Aorta (tissue), 5 donors: ENCODE measurements around the gene CHST12. TPM values are rescaled to one million over a fixed set of nuclear protein-coding genes. Genes with fewer than 3 reads are reported as not detected.
"Not testable (repeated sequence)": the region's sequence is repeated elsewhere in the genome, so short reads cannot be mapped to it uniquely, and the experiment has no call there.

Experiments used
- ATAC-seq: fragments of 200-7000 bp; cut with Tn5 transposase; one replicate; pipeline ENCODE4 v1.9.1; 2022; ENCODE audit warnings: moderate library complexity; ENCODE audit not compliant: low FRiP score
- DNase-seq, 2 donors: peaks; one replicate each; pipeline ENCODE4 v3.0.0-alpha.2; 2020
- H3K27ac ChIP-seq, 2 donors: one replicate each; pipeline ENCODE4 v1.5.1; 2013; ENCODE audit warnings: low read length in 2 of 2, mild to moderate bottlenecking in 2 of 2, moderate library complexity in 2 of 2, control low read depth in 1 of 2, inconsistent platforms in 1 of 2, low read depth in 1 of 2
- H3K27me3 ChIP-seq, 2 donors: one replicate each; pipeline ENCODE4 v1.6.1; 2013; ENCODE audit warnings: control low read depth in 1 of 2, low read length in 1 of 2, mild to moderate bottlenecking in 1 of 2, moderate library complexity in 1 of 2; ENCODE audit not compliant: insufficient read depth in 2 of 2, control insufficient read depth in 1 of 2
- H3K36me3 ChIP-seq, 2 donors: one replicate each; pipeline ENCODE4 v1.6.1; 2013; ENCODE audit warnings: control low read depth in 1 of 2, low read length in 1 of 2, mild to moderate bottlenecking in 1 of 2; ENCODE audit not compliant: insufficient read depth in 2 of 2, control insufficient read depth in 1 of 2
- H3K4me1 ChIP-seq, 2 donors: one replicate each; pipeline ENCODE4 v1.6.1; 2013; ENCODE audit warnings: low read length in 2 of 2, control low read depth in 1 of 2, mild to moderate bottlenecking in 1 of 2, moderate library complexity in 1 of 2; ENCODE audit not compliant: insufficient read depth in 2 of 2, control insufficient read depth in 1 of 2
- H3K4me3 ChIP-seq, 2 donors: one replicate each; pipeline ENCODE4 v1.5.1; 2013; ENCODE audit warnings: low read length in 2 of 2, control low read depth in 1 of 2, mild to moderate bottlenecking in 1 of 2
- H3K9me3 ChIP-seq: one replicate; pipeline ENCODE4 v1.6.1; 2013; ENCODE audit warnings: mild to moderate bottlenecking, low read length; ENCODE audit not compliant: control insufficient read depth
- WGBS, 2 donors: extraction: QIAGEN DNeasy Blood & Tissue Kit; methylation state at CpG; one replicate each; pipeline ENCODE4 v1.1.7; 2013; 5-methylcytosine and 5-hydroxymethylcytosine counted together
- intact Hi-C, 2 donors: fragments of 100-400 bp; cut with DNase I; formaldehyde crosslinking; loops; one replicate each; pipeline versions ENCODE4 v1.14.2 to v1.15.0; 2022
- polyA plus RNA-seq, 2 donors: library from polyadenylated mRNA; stranded (reverse); fragments of 200-250 nt; gene quantifications; one replicate each; pipeline ENCODE4 v1.2.3, GENCODE V29; 2013
- total RNA-seq, 2 donors: library from RNA; stranded (reverse); fragmentation: NEBNext Ultra II Directional; extraction: Animal tissue kit (Norgen Biotek cat#: 25700); gene quantifications; one replicate each; pipeline ENCODE4 v1.2.1, GENCODE V29; 2021
- donor health status: healthy with polysubstance abuse.
- donor health status: Bipolar disorder and iron deficiency.
- donor health status: DM: no; HTN: no; CAD: no.
- donor health status: DM: no; HTN: no; CAD: no.
- donor health status: DM: yes; HTN: yes; CAD: no.

The CHST12 gene
- total and polyA plus RNA-seq, 4 donors: 2.9 to 31.8 (median 17.8) TPM

DNA sequence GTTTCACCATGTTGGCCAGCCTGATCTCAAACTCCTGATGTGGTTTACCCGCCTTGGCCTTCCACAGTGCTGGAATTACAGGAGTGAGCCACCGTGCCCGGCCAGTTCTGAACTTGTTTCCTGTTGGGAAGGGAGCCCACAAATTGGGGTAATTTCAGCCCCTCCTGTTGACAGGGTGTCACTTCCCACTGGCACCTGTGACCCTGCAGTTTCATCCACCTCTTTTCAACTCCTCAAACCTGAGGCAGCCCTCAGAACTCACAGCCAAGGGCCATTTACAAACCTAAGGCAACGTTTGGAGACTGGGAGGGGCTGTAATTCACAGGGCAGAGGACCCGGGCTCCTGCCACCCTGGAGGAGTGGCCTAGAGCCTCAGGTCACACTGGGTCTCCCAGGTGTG, 22.2 kb upstream of the CHST12 start:
- Histone ChIP-seq H3K27ac (no peak overlapping the region), H3K4me3 (no peak overlapping the region), H3K36me3 (peaks cover 2 to 5% of the 10 kb centered on the region in 2 donors), H3K27me3 (no peaks in the 10 kb centered on the region), H3K9me3 (no peaks in the 10 kb centered on the region), H3K4me1 (no peaks in the 10 kb centered on the region)
- DNase-seq (no peak), ATAC-seq (no peak)
- intact Hi-C loops: no loop called here
- WGBS, 2 donors: 39 to 42% methylated on average over 5 of the region's 5 CpGs

DNA sequence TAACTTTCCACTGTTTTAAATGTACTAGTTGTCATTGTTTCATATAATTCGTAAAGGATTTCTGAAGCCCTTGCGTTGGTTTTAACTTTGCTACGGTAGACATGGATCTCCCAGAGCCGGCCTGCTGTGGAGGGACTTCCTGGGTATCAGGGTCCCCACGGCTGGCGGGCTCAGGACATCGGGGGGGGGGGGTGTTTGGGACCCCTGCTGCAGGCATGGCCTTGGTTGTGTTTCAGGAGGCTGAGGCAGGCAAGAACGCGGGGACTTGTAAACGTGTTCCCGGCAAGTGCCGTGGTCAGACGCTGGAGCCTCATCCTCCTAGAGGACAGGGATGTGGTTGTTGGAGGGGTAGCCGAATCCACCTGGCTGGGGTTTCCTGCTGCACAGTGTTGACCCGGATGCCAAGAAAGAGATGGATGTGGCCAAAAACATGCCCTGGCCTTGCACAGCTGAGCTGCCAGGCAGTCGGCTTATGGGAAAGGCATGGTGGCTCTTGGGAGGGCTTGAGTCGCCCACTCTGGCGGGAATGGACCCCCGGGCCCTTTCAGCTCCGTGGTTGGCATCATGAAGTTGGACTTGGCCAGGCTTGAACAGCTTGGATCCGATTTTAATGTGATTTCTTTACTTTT, 21.4 kb upstream of the CHST12 start:
- Histone ChIP-seq H3K4me1 (no peaks in the 10 kb centered on the region), H3K27me3 (no peaks in the 10 kb centered on the region), H3K36me3 (peaks cover 0 to 2% of the 10 kb centered on the region in 2 donors), H3K9me3 (no peaks in the 10 kb centered on the region), H3K27ac (no peak overlapping the region), H3K4me3 (no peak overlapping the region)
- intact Hi-C loops: no loop called here
- ATAC-seq: no peak
- no peak for DNase-seq
- 75 to 82% methylated on average over 21 of the region's 21 CpGs for WGBS, 2 donors

GRCh38 chr7:2383543-2384274, 19.7 kb upstream of the CHST12 start:
- no peaks in the 10 kb centered on the region for H3K4me1 ChIP-seq
- no peaks in the 10 kb centered on the region for H3K27me3 ChIP-seq
- DNase-seq (no peak), ATAC-seq (no peak)
- H3K9me3 ChIP-seq: no peaks in the 10 kb centered on the region
- 83 to 85% methylated on average over 29 of the region's 29 CpGs for WGBS, 2 donors
- H3K27ac ChIP-seq: no peak overlapping the region
- intact Hi-C loops: no loop called here
- H3K36me3 ChIP-seq: peaks cover 0 to 2% of the 10 kb centered on the region in 2 donors
- H3K4me3 ChIP-seq: no peak overlapping the region

DNA sequence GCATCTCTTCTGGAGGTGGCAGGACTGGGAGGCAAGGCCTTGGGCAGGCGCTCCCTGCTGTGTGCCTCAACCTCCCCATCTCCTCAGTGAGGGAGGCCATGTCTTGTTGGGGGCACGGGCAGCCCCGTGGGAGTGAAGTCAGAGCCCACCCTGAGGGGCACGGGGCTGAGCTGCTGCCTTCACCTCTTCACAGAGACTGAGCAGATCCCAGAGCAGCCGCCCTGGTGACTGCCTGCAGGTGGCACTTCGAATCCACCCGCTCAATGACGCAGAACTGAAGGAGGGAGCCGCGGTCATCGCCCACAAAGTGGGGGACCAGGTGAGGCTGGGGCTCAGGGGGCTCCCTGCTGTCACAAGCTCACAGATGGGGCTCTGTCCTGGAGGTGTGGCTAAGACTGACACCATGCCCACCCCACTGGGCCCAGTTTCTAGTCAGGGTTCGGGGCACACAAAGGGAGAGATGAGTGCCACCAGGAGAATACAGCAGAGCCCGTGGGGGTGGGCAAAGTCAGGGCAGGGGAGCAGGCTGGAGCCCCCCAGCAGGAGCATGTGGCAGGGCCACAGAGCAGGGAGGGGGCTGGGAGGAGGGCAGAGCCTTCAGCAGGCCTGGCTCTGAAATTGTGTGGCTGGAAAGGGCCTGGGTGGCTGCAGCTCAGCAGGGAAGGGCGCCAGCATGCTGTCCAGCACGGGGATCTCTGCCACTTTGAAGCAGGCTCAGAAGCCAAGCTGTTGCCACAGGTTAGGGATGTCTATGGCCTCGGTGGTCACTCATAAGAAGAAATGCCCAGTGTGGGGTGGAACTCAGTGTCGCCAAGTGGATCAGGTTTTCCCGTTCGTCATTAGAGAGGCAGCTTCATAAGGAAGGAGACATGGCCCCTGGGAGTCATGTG, 18.8 kb upstream of the CHST12 start:
- Histone ChIP-seq H3K4me1 (no peaks in the 10 kb centered on the region), H3K9me3 (no peaks in the 10 kb centered on the region), H3K27me3 (no peaks in the 10 kb centered on the region), H3K4me3 (no peak overlapping the region), H3K36me3 (peaks cover 0 to 2% of the 10 kb centered on the region in 2 donors), H3K27ac (no peak overlapping the region)
- ATAC-seq: no peak
- intact Hi-C loops: no loop called here
- no peak for DNase-seq
- WGBS, 2 donors: 80 to 82% methylated on average over 19 of the region's 19 CpGs

DNA sequence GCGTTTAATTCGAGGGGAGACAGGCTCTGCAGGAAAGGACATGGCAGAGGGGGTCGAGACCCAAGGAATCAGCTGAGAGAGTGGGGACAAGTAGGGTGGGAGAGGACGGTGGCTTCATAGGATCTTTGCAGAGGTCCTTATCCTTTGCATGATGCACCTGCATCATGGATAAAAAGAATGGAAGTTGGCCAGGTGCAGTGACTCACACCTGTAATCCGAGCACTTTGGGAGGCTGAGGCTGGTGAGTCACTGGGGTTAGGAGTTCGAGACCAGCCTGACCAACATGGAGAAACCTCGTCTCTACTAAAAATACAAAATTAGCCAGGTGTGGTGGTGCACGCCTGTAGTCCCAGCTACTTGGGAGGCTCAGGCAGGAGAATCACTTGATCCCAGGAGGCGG, 17.3 kb upstream of the CHST12 start:
- intact Hi-C loops, H3K4me1 ChIP-seq, DNase-seq, H3K27me3 ChIP-seq, H3K27ac ChIP-seq, H3K9me3 ChIP-seq, H3K36me3 ChIP-seq, H3K4me3 ChIP-seq, ATAC-seq: not testable (repeated sequence)
- 94 to 95% methylated on average over 9 of the region's 9 CpGs for WGBS, 2 donors

DNA sequence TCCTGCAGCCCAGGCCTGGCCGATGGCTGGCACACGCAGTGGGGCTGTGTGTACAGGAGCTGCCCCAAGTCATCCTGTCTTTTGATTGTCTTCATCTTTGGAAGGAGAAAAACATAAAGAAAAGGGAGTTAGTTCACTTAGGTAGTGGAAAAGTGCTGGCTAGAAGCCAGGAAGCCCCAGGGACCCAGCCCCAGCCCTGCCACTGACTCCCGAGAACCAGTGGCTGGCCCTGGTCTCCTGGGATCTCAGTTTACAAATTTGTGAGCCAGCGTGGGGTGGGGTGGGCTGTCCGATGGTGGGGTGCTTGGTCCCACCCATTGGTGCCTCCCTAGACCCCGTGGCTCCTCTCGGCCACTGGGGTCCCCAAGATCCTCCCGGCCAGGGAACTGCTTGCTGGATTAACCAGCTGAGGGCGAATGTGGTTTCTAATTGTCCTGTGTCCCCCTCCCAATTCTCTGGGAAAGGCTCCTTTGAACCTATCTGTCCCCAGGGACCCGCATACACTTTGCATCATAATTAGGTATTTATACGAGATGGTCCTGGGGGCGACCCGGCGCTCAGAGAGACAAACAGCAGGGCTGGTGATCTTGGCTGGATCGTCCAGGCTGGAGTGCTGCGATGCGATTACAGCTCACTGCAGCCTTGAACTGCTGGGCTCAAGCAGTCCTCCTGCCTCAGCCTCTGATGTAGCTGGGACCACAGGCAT, 16.3 kb upstream of the CHST12 start:
- Histone ChIP-seq H3K36me3 (no peaks in the 10 kb centered on the region), H3K4me1 (no peaks in the 10 kb centered on the region), H3K27ac (no peak overlapping the region), H3K4me3 (no peak overlapping the region), H3K9me3 (no peaks in the 10 kb centered on the region), H3K27me3 (no peaks in the 10 kb centered on the region)
- ATAC-seq (no peak), DNase-seq (no peak)
- 83 to 84% methylated on average over 17 of the region's 17 CpGs for WGBS, 2 donors
- intact Hi-C loops: no loop called here

DNA sequence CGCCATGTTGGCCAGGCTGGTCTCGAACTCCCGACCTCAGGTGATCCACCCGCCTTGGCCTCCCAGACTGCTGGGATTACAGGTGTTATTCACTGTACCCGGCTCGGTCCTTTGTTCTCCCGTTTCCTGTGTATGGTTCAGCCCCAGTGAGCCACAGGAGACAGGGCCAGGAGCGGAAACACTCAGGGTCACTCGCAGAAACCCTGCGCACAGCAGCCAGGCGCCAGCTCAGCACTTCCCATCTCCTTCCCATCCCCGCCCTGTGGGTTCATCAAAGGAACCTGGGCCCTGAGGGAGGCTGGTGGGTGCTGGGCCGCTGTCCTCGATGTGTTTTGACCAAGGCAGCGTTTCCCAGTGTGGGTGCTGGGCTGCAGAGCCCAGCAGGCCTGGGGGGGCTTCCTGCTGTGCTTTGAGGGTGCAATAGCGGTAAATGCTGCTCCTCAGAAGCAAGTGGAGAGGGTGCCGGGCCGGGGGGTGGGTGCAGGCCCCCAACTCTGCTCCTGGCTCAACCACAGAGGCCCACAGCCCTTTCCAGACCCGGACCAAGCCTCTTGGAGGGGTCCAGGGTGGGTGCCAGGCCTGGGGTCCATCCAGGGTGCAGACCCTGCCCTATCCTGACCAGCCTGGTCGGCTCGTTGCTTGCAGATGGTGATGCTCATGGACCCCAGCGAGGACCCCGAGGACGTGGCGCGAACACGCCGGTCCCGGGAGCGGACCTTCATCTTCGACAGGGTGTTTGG, 15.3 kb upstream of the CHST12 start:
- intact Hi-C loops: no loop called here
- ATAC-seq: peak; percentile 58
- 95% methylated on average over 30 to 31 of the region's 31 CpGs for WGBS, 2 donors

GRCh38 chr7:2388637-2388954, 14.8 kb upstream of the CHST12 start:
- Histone ChIP-seq H3K27me3 (no peaks in the 10 kb centered on the region), H3K9me3 (no peaks in the 10 kb centered on the region), H3K4me1 (no peaks in the 10 kb centered on the region), H3K27ac (no peak overlapping the region), H3K4me3 (no peak overlapping the region), H3K36me3 (no peaks in the 10 kb centered on the region)
- intact Hi-C loops: no loop called here
- WGBS, 2 donors: 95 to 96% methylated on average over 5 of the region's 5 CpGs
- ATAC-seq (no peak), DNase-seq (no peak)

More for the DNA sequence above, 15.3 kb upstream of the CHST12 start:
- Histone ChIP-seq H3K9me3 (no peaks in the 10 kb centered on the region), H3K27me3 (no peaks in the 10 kb centered on the region), H3K36me3 (no peaks in the 10 kb centered on the region), H3K27ac (no peak overlapping the region), H3K4me3 (no peak overlapping the region), H3K4me1 (no peaks in the 10 kb centered on the region)
- no peak for DNase-seq
